DMS53 (cell line): ENCODE data around the gene TMEM59L.
"Not testable (repeated sequence)": the region's sequence is repeated elsewhere in the genome, so short reads cannot be mapped to it uniquely, and the experiment has no call there.

Experiments
- DNase-seq: peaks from one replicate; lab custom pipeline; 2025; lab: John Stamatoyannopoulos, UW

Gene TMEM59L

DNA sequence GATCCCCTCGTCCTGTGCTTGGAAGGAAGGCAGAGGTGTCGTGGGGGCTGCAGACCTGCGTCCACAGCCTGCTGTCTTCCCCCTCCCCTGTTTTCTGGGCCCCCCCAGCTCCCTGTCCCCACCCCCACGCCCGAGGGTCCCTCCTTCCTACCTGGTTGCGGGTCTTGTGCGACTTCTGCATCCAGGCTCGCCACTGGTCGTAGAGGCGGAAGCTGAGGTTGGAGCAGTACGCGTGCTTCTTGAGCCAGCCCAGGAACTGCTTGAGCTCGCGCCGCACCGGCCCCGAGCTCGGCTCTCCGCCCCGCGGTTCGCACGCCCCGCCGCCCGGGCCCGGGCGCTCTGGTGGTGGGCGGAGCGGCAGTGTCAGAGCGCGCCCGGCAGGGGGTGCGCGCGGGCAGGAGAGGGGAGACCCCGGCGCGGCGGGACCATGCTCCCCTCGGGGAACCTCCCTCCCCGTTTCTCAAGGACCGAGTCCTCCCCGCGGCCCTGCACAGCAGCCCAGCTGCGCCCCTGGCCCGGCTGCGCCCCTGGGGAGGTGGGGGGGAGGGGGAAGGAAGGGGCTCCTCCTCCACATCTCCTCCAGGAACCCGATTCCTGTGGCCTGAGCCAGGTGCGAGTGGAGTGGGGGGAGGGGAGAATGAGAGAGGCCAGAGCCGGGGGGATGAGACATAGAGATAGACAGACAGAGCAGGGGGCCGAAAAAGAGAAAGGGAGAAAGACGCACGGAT is 18.4 kb upstream of the TMEM59L start:
- peak; percentile 87 for DNase-seq

DNA sequence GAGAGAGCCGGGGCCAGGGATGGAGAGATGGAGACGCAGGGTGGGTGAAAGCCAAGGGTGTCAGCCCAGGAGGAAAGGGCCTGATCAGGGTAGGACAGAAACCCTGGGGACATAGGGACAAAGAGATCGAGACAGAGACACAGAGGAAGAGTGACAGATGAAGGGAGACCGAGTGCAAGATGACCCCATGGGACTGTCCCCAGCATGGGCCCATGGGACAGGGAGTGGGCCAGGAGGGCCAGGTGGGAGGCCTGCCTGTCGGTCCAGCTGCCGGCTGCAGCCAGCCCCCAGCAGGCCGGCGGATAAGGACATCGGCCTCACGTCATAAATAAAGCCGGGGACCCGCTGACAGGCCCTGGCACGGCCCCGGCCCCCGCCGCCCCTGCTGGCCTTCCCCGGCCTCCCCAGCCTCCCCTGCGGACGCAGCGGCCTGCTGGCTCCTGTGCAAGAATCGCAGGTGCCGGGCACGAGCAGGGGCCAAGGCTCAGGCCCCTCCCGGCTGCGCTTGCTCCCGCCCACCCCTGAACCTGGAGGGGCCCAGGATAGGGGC is 17.8 kb upstream of the TMEM59L start:
- DNase-seq = no peak

DNA sequence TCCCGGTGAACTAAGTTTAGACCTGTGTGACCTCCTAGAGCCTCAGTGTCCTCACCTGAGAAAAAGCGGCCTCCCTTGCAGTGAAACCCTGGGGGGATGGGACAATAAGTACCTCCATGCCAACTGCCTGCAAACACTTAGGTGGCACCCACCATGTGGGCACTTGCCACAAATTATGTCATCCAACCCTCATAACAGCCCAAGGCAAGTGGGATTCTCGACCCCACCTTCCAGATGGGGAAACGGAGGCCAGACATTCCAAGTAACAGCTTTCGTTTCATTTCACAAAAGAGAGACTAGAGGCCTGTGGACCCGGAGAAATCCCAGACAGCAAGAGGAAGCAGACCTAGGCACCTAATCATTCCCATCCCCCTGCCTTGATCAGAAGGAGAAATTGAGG is 17.2 kb upstream of the TMEM59L start:
- DNase-seq = no peak

DNA sequence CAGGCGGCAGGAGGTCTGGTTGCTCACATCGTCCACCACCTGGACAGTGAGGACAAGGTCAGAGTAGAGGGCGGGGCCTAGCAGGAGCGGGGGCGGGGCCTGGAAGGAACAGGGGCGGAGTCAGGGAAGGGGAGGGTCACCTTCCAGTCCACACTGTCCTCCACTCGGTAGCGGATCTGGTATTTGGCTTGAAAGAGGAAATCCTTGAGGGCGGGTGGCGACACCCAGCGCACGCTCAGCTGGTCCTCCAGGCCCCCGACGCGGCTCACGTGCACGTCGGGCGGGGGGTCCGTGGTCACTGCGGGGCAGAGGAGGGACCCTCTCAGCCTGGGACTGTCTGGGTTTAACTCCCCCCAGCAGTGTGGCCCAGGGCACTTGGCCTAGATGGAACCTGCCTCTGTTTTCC is 15.9 kb upstream of the TMEM59L start:
- peak; percentile 85 for DNase-seq

DNA sequence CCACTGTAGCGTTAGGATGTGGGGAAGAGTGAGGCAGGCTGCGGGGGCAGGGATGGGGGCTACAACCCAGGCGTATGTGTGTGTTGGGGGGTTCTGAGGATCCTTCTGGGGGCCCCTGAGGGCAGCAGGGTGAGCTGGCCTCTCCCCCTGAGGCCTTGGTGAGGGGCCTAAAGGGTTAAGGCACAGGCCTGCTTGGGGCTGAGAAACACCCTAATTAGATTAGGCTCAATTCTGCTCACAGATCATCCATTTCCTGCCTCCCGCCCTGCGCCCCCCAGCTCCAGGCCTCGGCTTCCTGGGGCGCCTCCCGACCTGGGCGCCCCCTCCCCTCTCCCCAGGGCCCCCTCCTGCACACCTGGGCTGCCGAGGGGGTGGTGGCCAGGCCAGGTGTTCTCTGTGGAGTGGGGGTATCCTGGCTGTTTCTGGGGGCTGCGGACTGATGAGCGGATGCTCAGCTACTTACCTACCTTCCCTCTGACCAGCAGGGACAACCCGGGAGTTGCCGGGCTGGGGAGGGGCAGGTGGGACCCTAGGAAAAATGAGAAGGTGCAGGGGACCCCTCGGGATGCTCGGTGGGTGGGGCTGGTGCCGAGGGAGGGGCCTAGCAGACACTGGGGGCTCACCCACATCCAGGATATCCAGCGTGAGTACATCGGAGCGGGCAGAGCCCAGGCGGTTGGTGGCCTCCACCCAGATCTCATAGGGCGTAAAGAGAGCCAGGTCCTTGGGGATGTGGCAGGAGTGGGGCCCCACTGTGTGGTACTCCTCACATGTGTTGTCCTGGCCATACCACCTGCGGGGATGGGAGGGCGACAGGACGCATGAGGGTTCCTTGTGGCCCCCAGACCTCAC is 14.6 kb upstream of the TMEM59L start:
- DNase-seq = no peak

DNA sequence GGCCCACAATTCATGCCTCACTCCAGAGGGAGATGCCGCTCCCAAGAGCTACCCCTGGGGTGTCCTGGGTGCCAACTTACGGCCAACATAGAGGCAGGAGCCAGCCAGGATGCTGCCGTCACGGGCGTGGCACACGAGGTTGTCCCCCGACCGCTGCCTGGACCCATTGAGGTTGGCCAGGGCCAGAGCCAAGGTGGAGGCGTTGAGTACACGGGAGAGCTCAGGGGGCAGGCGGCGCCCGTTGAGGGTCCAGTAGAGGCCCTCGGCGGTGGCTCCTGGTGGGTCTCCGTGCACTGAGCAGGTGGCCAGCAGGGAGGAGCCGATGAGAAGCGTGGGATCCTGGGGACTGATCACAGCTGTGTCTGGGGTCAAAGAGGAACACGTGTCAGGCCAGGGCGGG is 13.2 kb upstream of the TMEM59L start:
- no peak for DNase-seq

DNA sequence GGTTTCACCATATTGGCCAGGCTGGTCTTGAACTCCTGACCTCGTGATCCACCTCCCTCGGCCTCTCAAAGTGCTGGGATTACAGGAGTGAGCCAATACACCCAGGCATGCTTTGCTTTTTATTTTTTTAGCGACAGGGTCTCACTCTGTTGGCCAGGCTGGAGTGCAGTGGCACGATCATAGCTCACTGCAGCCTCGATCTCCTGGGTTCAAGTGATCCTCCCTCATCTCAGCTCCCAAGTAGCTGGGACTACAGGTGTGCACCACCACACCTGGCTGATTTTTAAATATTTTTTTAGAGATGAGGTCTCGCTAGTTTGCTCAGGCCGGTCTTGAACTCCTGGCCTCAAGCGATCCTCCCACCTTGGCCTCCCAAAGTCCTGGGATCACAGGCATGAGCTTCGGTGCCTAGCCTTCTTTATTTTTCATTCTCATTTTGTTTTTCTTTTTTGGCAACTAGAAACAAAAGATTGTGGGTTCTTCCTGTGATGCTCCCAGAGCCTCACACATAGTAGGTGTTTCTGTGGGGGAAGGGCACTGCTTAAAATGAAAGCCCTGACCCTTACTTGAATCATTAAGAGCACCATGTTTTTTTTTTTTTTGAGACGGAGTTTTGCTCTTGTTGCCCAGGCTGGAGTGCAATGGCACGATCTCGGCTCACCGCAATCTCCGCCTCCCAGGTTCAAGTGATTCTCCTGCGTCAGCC is 11.8 kb upstream of the TMEM59L start:
- DNase-seq = not testable (repeated sequence)

DNA sequence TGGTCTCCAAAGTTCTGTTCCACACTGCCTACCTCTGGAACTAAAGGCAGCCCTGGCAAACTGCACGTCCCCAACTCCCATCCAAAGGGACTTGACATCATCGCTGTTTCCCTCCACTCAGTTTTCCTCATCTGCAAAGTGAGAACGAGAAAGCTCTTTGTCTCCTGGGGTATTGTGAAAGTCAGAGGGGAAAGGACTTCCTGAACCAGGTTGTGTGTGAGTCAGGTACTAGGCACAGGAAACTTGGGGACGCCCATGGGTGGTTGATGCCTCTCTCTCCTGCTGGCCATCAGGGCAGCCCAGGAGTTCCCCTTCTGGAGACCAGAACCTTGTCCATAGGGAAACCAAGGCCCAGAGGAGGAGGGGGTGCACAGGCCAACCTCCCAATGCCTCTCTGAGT is 10.8 kb upstream of the TMEM59L start:
- DNase-seq = no peak

DNA sequence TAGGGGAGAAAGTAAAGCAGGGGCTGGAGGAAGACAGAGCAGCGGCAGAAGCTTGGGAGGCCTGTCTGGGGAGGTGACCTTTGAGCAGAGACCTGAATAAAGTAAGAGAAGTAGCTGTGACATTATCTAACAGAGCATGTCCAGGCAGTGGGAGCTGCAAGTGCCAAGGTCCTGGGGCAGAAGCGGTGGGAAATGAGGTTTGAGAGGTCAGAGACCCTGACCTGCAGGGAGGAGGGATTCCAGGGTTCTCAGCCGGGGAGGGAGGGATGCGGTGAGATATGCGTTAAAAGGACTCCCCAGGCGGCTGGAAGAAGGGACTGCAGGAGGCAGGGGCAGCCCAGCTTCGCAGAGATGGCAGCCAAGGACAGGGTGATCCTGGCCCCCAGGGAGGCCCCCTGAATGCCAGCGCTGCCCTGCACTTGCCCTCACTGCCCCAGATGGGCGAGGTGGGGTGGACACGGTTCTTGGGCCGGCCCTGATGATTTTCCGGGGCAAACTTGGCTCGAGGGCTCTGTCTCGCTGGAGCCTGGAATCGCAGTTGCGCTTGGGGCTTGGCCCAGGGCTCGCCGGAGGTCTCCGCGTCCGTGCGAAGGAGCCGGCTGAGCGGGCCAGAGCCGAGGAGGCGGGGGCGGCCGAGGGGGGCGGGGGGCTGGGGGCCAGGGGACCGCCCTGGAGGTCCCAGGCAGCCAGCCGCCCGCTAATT is 9.3 kb upstream of the TMEM59L start:
- DNase-seq = peak; percentile 48

DNA sequence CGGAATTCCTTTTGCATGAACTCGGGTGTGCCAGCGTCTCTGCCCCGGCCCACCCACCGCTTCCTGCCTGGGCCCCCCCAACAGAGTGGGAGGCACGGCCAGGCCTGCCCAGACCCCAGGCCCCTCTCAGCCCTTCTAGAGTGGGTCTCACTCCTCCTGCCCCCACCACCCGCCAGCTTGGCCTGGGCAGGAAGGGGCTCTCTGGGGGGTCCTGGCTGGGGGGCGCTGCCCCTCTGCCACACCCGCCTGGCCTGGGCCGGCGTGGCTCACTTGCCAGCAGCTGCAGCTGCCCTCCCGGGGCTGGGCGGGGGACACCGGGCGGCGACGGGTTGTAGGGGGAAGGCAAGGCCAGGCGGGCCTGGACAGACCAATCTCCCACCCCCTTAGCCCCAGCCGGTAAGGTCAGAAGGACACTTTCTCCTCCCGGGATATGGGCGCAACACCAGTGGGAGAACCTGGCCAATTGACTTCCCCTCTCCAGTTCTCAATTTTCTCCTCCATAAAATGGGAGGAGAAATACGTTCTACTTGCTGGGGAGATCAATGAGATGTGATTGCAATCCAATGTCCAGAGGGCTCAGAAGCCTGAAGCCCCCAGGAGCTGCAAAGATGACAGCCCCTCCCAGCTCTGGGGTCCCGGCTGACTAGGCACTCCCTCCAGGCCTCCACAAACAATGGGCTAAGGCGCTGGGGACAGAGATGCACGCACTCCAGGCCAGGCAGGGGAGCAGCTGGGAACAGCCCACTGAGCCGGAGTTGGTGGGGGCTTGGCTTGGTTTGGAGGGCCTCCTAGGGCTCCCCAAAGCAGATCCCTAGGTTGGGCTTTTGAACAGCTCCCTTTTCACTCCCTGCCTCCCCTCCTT is 8.5 kb upstream of the TMEM59L start:
- DNase-seq = no peak

DNA sequence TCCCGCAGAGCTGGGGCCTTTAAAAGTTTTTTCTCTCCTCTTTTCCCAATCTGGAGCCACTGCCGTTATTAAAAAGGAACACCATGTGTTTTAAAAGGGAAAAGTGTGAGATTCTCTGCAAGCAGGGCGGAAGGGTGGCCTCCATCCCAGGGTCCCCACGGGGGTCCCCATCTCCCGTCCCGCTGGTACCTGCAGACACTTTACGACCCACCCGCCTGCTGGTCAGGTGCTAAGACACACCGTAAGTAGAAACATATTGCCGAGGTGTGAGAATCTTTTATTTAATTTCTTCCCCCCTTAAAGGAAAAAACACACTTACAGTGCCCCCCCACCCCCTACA is 7.9 kb upstream of the TMEM59L start:
- no peak for DNase-seq

DNA sequence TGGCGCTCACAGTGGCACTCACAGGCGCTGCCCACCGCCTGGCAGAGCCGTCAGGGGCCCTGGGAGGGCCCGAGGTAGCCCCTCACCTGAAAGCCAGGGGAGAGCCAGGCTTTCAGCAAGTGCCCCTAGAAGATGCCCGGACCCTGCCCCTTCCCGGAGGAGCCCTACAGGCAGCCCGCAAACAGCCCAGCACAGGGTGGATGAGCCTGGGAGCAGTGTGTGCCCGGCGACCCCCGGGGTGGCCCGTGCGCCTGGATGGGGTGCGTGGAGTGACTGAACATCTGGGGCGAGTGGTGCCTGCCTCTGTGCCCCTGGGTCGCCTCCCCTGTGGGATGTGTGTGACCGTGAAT is 7.5 kb upstream of the TMEM59L start:
- DNase-seq = no peak

DNA sequence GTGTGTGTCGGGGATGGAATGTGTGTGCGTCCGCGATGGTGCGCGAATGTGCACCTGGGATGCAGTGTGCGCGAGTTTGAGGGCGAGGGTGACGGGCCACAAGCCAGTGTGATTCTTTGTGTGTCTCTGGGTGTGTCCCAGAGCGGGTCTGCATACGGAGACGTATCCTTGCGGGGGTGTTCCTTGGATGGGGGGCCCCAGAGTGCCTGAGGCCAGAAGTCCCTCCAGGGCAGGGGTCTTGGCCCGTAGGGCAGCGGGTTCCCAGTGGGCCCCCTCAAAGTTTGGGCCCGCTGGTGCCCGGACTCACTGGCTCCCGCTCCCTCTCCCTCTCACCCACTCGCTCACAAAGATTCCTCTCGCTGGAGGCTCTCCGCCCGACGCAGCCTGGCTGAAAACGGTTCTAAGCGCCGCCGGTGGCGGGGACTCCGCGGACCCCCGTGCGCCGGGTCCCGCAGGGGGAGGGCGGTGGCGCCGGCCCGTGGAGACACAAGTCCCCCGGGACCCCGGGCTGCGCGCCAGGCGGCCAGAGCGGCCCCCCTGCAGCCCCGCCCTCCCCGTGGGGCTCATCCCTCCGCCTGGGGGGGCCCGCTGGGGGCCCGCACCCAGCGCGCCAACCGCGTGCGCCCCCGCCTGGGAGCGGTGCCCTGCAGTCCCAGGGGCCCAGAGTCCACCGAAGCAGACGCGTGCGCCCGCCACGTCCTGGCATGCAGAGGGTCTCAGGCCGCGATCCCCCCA is 7.0 kb upstream of the TMEM59L start:
- peak; percentile 25 for DNase-seq

DNA sequence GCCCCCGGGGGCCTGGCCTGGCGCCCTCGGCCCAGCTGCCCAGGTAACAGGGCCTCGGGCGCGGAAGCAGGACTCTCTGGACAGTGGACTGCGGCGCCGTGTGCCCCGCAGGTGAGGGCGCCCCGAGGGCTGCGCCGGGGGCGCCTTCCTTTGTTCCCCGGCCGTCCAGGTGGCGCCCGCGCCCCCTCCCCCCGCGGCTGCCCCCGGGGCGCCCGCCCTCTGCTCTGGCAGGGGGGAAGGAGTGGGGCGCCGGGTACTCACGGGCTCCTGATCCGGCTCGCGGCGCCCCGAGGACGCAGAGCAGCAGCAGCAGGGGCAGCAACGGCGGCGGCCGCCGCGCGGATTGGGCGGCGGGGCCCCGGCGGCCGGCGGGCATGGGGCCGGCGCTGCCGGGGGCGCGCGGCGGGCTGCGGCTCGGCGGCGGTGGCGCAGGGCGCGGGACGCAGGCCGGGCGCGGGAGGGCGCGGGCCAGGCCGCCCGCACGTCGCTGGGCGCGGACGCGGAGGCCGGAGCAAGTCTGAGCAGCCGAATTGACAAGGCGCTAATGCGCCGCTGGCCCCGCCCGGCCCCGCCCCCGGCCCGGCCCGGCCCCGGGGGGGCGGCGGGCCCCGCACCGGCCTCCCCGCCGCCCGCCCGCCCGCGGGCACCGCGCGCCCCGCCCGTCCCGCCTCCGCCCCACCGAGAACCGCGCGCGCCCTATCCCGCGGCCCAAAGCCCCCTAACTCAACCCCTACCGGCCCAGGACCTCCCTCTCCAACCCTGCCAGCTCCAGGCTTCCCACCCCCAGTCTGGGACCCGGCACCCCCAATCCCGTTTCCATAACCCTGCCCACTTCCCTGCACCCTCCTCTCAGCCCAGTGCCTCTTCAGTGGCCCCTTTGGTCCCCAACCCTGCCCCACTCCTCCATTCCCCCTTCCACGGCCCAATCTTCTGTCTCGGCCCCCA is 6.1 kb upstream of the TMEM59L start, which contains the start of gene CRLF1:
Gene CRLF1 (minus strand): TSS at position 519 of the 945 bp plus-strand sequence. CDS start 143 bp downstream, at position 376.
- no peak for DNase-seq

DNA sequence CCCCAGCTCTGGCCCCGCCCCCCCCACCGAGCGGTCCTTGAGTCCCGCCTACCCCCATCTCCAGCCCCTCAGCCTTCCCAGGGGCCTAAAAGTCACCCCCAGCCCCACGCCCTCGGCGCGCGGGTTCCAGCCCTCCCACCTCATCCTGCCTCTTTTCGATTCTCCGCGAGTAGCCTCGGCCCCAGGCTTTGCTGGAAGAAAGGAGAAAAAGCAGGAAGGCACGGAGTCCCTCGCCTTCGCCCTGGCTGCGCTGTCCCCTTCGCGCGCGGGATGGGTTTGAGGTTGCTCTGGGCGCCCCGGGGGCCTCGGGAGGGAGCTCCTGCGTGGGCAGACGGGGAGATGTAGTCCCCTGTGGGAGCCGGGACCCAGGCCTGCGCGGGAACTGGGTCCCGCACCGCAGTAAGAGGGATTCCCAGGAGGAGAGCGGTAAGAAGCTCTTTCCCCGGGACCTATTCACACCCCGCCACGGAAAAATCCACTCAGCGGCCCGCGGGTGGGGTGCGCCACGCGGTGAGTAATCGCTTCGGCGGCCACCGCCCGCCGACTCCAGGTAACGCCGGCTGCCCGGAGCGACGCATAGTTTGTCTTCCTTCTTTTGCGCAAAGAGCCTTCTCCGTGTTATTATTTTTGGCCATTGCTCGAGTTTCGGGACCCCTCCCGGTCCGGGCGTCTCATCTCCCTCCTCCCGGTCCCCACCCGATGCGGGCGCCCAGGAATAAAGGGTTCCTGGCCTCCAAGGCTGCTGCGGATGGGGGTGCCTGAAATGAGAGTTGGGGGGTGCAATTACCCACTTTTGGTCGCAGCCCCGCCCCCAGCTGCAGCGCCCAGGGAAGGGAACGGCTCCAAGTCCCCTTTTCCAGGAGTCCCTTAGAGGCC is 5.2 kb upstream of the TMEM59L start:
- DNase-seq = peak; percentile 46

DNA sequence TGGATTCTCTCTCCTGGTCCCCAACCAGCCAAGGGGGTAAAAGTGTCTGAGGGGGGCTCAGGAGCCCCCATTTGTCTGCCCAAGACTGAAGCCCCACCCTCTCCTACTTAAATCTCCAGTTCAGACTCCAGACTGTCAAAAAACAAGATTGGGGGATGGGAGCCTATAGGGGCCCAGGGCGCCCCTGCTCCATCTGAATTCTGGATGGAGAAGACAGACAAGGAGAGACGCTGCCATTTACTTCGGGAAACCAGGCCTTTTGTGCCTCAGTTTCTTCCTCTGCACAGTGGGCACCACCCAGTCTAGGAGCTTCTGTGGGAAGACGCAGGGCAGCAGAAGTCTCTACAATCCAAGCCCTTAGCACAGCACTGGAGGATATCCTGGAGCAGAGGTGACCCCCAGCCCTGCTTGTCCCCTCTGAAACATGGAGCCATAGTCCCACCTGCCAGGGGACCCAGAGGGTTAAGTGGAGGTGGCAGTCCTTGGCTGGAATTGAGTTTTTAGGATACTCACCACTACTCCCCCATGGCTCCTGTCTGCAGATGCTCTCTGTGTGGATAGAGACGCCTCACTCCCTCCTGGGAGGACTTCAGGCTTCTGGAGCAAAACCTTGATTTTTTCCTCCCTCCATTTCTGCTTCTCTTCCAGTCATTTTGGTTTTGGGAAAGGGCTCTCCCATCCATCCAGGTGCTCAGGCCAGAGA is 4.4 kb upstream of the TMEM59L start:
- no peak for DNase-seq
